Measurements from ENCODE around the gene CAMK2D. TPM values are rescaled to one million over a fixed set of nuclear protein-coding genes. Genes with fewer than 3 reads are reported as not detected.

Gene CAMK2D
- total RNA-seq, 2 experiments from 2014 or later = 62.8 to 66.1 TPM

- H3K27ac Mint-ChIP-seq = no peak overlapping the region
- H3K4me3 Mint-ChIP-seq = no peak overlapping the region
- H3K9me3 Mint-ChIP-seq = peaks cover 21% of the 10 kb centered on the region
- ChIA-PET CTCF (interaction anchor here (0.7 kb wide), 1 partner anchor 101 kb away, joined by 4 read pairs; no protein-coding TSS in a partner anchor), POLR2A (no interaction called here)
- peaks cover 6% of the 10 kb centered on the region for H3K36me3 Mint-ChIP-seq (ENCODE audit: low read depth)
- peaks cover 2% of the 10 kb centered on the region for H3K4me1 Mint-ChIP-seq (ENCODE audit: low read depth)
- no peak for DNase-seq
- no peaks in the 10 kb centered on the region for H3K27me3 Mint-ChIP-seq
- intact Hi-C loops (cut with micrococcal nuclease) = no loop called here
- no peak for ATAC-seq
- no peak for TF ChIP-seq CTCF (IDR thresholded peaks at IDR 0.05)
Observed at GRCh38 chr4:113790478-113790877, 28.9 kb upstream of the CAMK2D start.

GRCh38 chr4:113788888-113789287, 27.4 kb upstream of the CAMK2D start:
- DNase-seq = no peak
- Mint-ChIP-seq H3K4me1 (ENCODE audit: low read depth) (peaks cover 11% of the 10 kb centered on the region), H3K4me3 (no peak overlapping the region), H3K9me3 (peaks cover 16% of the 10 kb centered on the region), H3K36me3 (ENCODE audit: low read depth) (peaks cover 6% of the 10 kb centered on the region), H3K27me3 (no peaks in the 10 kb centered on the region), H3K27ac (no peak overlapping the region)
- ChIA-PET CTCF (no interaction called here), POLR2A (no interaction called here)
- intact Hi-C loops (cut with micrococcal nuclease) = no loop called here
- no peak for ATAC-seq
- no peak for TF ChIP-seq CTCF (IDR thresholded peaks at IDR 0.05)

- Mint-ChIP-seq H3K27ac (no peak overlapping the region), H3K36me3 (ENCODE audit: low read depth) (peaks cover 5% of the 10 kb centered on the region), H3K27me3 (no peaks in the 10 kb centered on the region), H3K4me1 (ENCODE audit: low read depth) (peaks cover 28% of the 10 kb centered on the region), H3K4me3 (no peak overlapping the region), H3K9me3 (peaks cover 6% of the 10 kb centered on the region)
- intact Hi-C loops (cut with micrococcal nuclease) = no loop called here
- no peak for ATAC-seq
- ChIA-PET POLR2A (no interaction called here), CTCF (no interaction called here)
- TF ChIP-seq CTCF (IDR thresholded peaks at IDR 0.05) = no peak
- no peak for DNase-seq
Observed at GRCh38 chr4:113785781-113786180, 24.2 kb upstream of the CAMK2D start.

- H3K36me3 Mint-ChIP-seq (ENCODE audit: low read depth) = peaks cover 5% of the 10 kb centered on the region
- ChIA-PET CTCF (interaction anchor here (0.9 to 2.7 kb wide), 5 partner anchors 11 to 93 kb away, joined by 3 to 8 read pairs (median 4); no protein-coding TSS in a partner anchor), POLR2A (no interaction called here)
- H3K27me3 Mint-ChIP-seq = no peaks in the 10 kb centered on the region
- TF ChIP-seq CTCF (IDR thresholded peaks at IDR 0.05) = no peak
- peak overlapping the region; percentile 73 for H3K27ac Mint-ChIP-seq
- H3K9me3 Mint-ChIP-seq = peaks cover 6% of the 10 kb centered on the region
- H3K4me3 Mint-ChIP-seq = no peak overlapping the region
- ATAC-seq (peak; percentile 60), DNase-seq (no peak)
- intact Hi-C loops (cut with micrococcal nuclease) = loop anchor here (5.0 kb wide), 2 partner anchors 38 to 113 kb away; no protein-coding TSS in a partner anchor
- peaks cover 28% of the 10 kb centered on the region for H3K4me1 Mint-ChIP-seq (ENCODE audit: low read depth)
Observed at GRCh38 chr4:113784497-113785250, 23.1 kb upstream of the CAMK2D start.

GRCh38 chr4:113783701-113784100, 22.2 kb upstream of the CAMK2D start:
- no peak for TF ChIP-seq CTCF (IDR thresholded peaks at IDR 0.05)
- ChIA-PET CTCF (interaction anchor here (1.0 to 2.7 kb wide), 6 partner anchors 10 to 119 kb away, joined by 3 to 8 read pairs (median 4); no protein-coding TSS in a partner anchor), POLR2A (interaction anchor here (0.6 kb wide), 1 partner anchor 51 kb away, joined by 3 read pairs; no protein-coding TSS in a partner anchor)
- Mint-ChIP-seq H3K27me3 (no peaks in the 10 kb centered on the region), H3K36me3 (ENCODE audit: low read depth) (peaks cover 5% of the 10 kb centered on the region), H3K4me1 (ENCODE audit: low read depth) (peaks cover 28% of the 10 kb centered on the region), H3K4me3 (no peak overlapping the region), H3K27ac (no peak overlapping the region), H3K9me3 (peaks cover 6% of the 10 kb centered on the region)
- DNase-seq (no peak), ATAC-seq (no peak)
- intact Hi-C loops (cut with micrococcal nuclease) = loop anchor here (5.0 kb wide), 2 partner anchors 39 to 114 kb away; no protein-coding TSS in a partner anchor
